Immature natural killer cell (primary cell): ENCODE results near the gene SLC6A18. TPM values are rescaled to one million over a fixed set of nuclear protein-coding genes. Genes with fewer than 3 reads are reported as not detected.
"Not testable (repeated sequence)": the region's sequence is repeated elsewhere in the genome, so short reads cannot be mapped to it uniquely, and the experiment has no call there.

Source experiments
- DNase-seq, 3 donors: peaks; one replicate each; pipeline ENCODE4 v3.0.0; 2022; ENCODE audit warnings: mixed read lengths in 1 of 3
- H3K27ac Mint-ChIP-seq, 6 donors: one replicate each; pipeline ENCODE4 v1.8.0; 2020; ENCODE audit warnings: mixed read lengths in 6 of 6, mild to moderate bottlenecking in 5 of 6, inconsistent platforms in 4 of 6, moderate library complexity in 3 of 6
- H3K27me3 Mint-ChIP-seq, 3 donors: one replicate each; pipeline ENCODE4 v1.8.0; 2020 to 2021; ENCODE audit warnings: low read depth in 3 of 3, mild to moderate bottlenecking in 3 of 3, mixed read lengths in 3 of 3, moderate library complexity in 3 of 3, inconsistent platforms in 1 of 3
- H3K36me3 Mint-ChIP-seq, 3 donors: one replicate each; pipeline ENCODE4 v1.8.0; 2020; ENCODE audit warnings: mixed read lengths in 3 of 3, inconsistent platforms in 2 of 3, mild to moderate bottlenecking in 2 of 3
- H3K4me1 Mint-ChIP-seq, 2 donors: one replicate each; pipeline ENCODE4 v1.8.0; 2020; ENCODE audit warnings: inconsistent platforms in 2 of 2, mild to moderate bottlenecking in 2 of 2, mixed read lengths in 2 of 2, moderate library complexity in 1 of 2
- H3K4me3 Mint-ChIP-seq, 5 donors: one replicate each; pipeline ENCODE4 v1.8.0; 2020; ENCODE audit warnings: mild to moderate bottlenecking in 5 of 5, mixed read lengths in 5 of 5, inconsistent platforms in 3 of 5, moderate library complexity in 3 of 5
- H3K9me3 Mint-ChIP-seq, 6 donors: one replicate each; pipeline ENCODE4 v1.8.0; 2020; ENCODE audit warnings: mild to moderate bottlenecking in 6 of 6, mixed read lengths in 6 of 6, inconsistent platforms in 4 of 6, moderate library complexity in 3 of 6
- polyA plus RNA-seq, 3 donors: library from polyadenylated mRNA; unstranded; fragments of 300-500 nt; fragmentation: Illumina TruSeq; gene quantifications; one replicate each; pipeline ENCODE4 v1.2.3, GENCODE V29; 2021

SLC6A18 gene
- polyA plus RNA-seq, 3 donors from 2014 or later: not detected

GRCh38 chr5:1261643-1262042 is 36.5 kb downstream of the SLC6A18 start:
- Mint-ChIP-seq H3K9me3 (peaks cover 0 to 3% (median 0%) of the 10 kb centered on the region in 6 donors), H3K4me1 (no peaks in the 10 kb centered on the region), H3K36me3 (no peaks in the 10 kb centered on the region), H3K27ac (no peak overlapping the region), H3K4me3 (no peak overlapping the region), H3K27me3 (peaks cover 0 to 7% (median 0%) of the 10 kb centered on the region in 3 donors)
- no peak for DNase-seq

- H3K27me3 Mint-ChIP-seq: peaks cover 0 to 5% (median 0%) of the 10 kb centered on the region in 3 donors
- H3K4me3 Mint-ChIP-seq: no peak overlapping the region
- H3K4me1 Mint-ChIP-seq: no peaks in the 10 kb centered on the region
- no peak overlapping the region for H3K27ac Mint-ChIP-seq
- H3K9me3 Mint-ChIP-seq: peaks cover 0 to 3% (median 0%) of the 10 kb centered on the region in 6 donors
- H3K36me3 Mint-ChIP-seq: no peaks in the 10 kb centered on the region
- DNase-seq: no peak
Observed at GRCh38 chr5:1262381-1262780, 37.2 kb downstream of the SLC6A18 start.

- Mint-ChIP-seq H3K4me1 (peaks cover 0 to 6% of the 10 kb centered on the region in 2 donors), H3K27ac (no peak overlapping the region), H3K27me3 (peaks cover 0 to 3% (median 2%) of the 10 kb centered on the region in 3 donors)
Observed at GRCh38 chr5:1264211-1264610, 39.0 kb downstream of the SLC6A18 start.

GRCh38 chr5:1265026-1265425 is 39.8 kb downstream of the SLC6A18 start:
- H3K4me1 Mint-ChIP-seq: peaks cover 0 to 6% of the 10 kb centered on the region in 2 donors
- no peak for DNase-seq
- peaks cover 0 to 3% (median 0%) of the 10 kb centered on the region in 6 donors for H3K9me3 Mint-ChIP-seq
- no peak overlapping the region for H3K27ac Mint-ChIP-seq
- no peak overlapping the region for H3K4me3 Mint-ChIP-seq
- H3K36me3 Mint-ChIP-seq: no peaks in the 10 kb centered on the region
- peaks cover 0 to 3% (median 2%) of the 10 kb centered on the region in 3 donors for H3K27me3 Mint-ChIP-seq

More at GRCh38 chr5:1264211-1264610, 39.0 kb downstream of the SLC6A18 start:
- DNase-seq: no peak
- Mint-ChIP-seq H3K9me3 (peaks cover 0 to 3% (median 0%) of the 10 kb centered on the region in 6 donors), H3K4me3 (no peak overlapping the region), H3K36me3 (no peaks in the 10 kb centered on the region)

GRCh38 chr5:1265461-1266455 is 40.6 kb downstream of the SLC6A18 start:
- Mint-ChIP-seq H3K27ac (no peak overlapping the region), H3K4me3 (no peak overlapping the region)

GRCh38 chr5:1266791-1267190 is 41.6 kb downstream of the SLC6A18 start:
- Mint-ChIP-seq H3K27me3 (peaks cover 2 to 3% (median 2%) of the 10 kb centered on the region in 3 donors), H3K36me3 (no peaks in the 10 kb centered on the region), H3K27ac (no peak overlapping the region), H3K9me3 (no peaks in the 10 kb centered on the region), H3K4me3 (no peak overlapping the region), H3K4me1 (peaks cover 0 to 6% of the 10 kb centered on the region in 2 donors)
- DNase-seq: no peak

More at GRCh38 chr5:1265461-1266455, 40.6 kb downstream of the SLC6A18 start:
- Mint-ChIP-seq H3K4me1 (peaks cover 0 to 6% of the 10 kb centered on the region in 2 donors), H3K36me3 (no peaks in the 10 kb centered on the region), H3K9me3 (peaks cover 0 to under 1% (median 0%) of the 10 kb centered on the region in 6 donors), H3K27me3 (peaks cover 0 to 3% (median 2%) of the 10 kb centered on the region in 3 donors)
- DNase-seq: no peak

- not testable (repeated sequence) for H3K4me1 Mint-ChIP-seq, H3K27me3 Mint-ChIP-seq, H3K9me3 Mint-ChIP-seq, H3K4me3 Mint-ChIP-seq, H3K27ac Mint-ChIP-seq, H3K36me3 Mint-ChIP-seq, DNase-seq
Observed at GRCh38 chr5:1267464-1267863, 42.3 kb downstream of the SLC6A18 start.

GRCh38 chr5:1268056-1268455 is 42.9 kb downstream of the SLC6A18 start:
- Mint-ChIP-seq H3K27me3 (peaks cover 2% of the 10 kb centered on the region in 3 donors), H3K9me3 (no peaks in the 10 kb centered on the region), H3K27ac (no peak overlapping the region), H3K4me1 (peaks cover 0 to 6% of the 10 kb centered on the region in 2 donors), H3K36me3 (no peaks in the 10 kb centered on the region), H3K4me3 (no peak overlapping the region)
- no peak for DNase-seq

GRCh38 chr5:1268666-1269065 is 43.5 kb downstream of the SLC6A18 start:
- Mint-ChIP-seq H3K27me3 (peaks cover 2 to 3% (median 2%) of the 10 kb centered on the region in 3 donors), H3K27ac (no peak overlapping the region), H3K36me3 (no peaks in the 10 kb centered on the region), H3K4me1 (peaks cover 0 to 6% of the 10 kb centered on the region in 2 donors), H3K9me3 (no peaks in the 10 kb centered on the region), H3K4me3 (no peak overlapping the region)
- DNase-seq: no peak

- Mint-ChIP-seq H3K27ac (no peak overlapping the region), H3K9me3 (no peaks in the 10 kb centered on the region), H3K4me1 (peaks cover 2 to 6% of the 10 kb centered on the region in 2 donors), H3K4me3 (no peak overlapping the region), H3K36me3 (no peaks in the 10 kb centered on the region), H3K27me3 (peaks cover 0 to 4% (median 3%) of the 10 kb centered on the region in 3 donors)
- no peak for DNase-seq
Observed at GRCh38 chr5:1270426-1270825, 45.2 kb downstream of the SLC6A18 start.

GRCh38 chr5:1270933-1271914 is 46.0 kb downstream of the SLC6A18 start:
- no peaks in the 10 kb centered on the region for H3K9me3 Mint-ChIP-seq
- H3K36me3 Mint-ChIP-seq: no peaks in the 10 kb centered on the region
- H3K4me1 Mint-ChIP-seq: peaks cover 5 to 9% of the 10 kb centered on the region in 2 donors
- no peak for DNase-seq
- peaks cover 0 to 4% (median 3%) of the 10 kb centered on the region in 3 donors for H3K27me3 Mint-ChIP-seq
- H3K4me3 Mint-ChIP-seq: no peak overlapping the region
- no peak overlapping the region for H3K27ac Mint-ChIP-seq

GRCh38 chr5:1272201-1272600 is 47.0 kb downstream of the SLC6A18 start:
- H3K36me3 Mint-ChIP-seq: no peaks in the 10 kb centered on the region
- H3K4me1 Mint-ChIP-seq: peaks cover 11 to 17% of the 10 kb centered on the region in 2 donors
- no peak overlapping the region for H3K27ac Mint-ChIP-seq
- DNase-seq: no peak
- no peak overlapping the region for H3K4me3 Mint-ChIP-seq
- H3K27me3 Mint-ChIP-seq: peaks cover 0 to 4% (median 3%) of the 10 kb centered on the region in 3 donors
- no peaks in the 10 kb centered on the region for H3K9me3 Mint-ChIP-seq

- H3K4me3 Mint-ChIP-seq: no peak overlapping the region
- H3K9me3 Mint-ChIP-seq: no peaks in the 10 kb centered on the region
- H3K4me1 Mint-ChIP-seq: peaks cover 11 to 13% of the 10 kb centered on the region in 2 donors
- H3K27me3 Mint-ChIP-seq: peaks cover 2 to 4% (median 3%) of the 10 kb centered on the region in 3 donors
- no peak overlapping the region for H3K27ac Mint-ChIP-seq
- no peak for DNase-seq
- no peaks in the 10 kb centered on the region for H3K36me3 Mint-ChIP-seq
Observed at GRCh38 chr5:1273745-1274144, 48.6 kb downstream of the SLC6A18 start.
